Spleen (tissue), 7 donors: ENCODE measurements around the gene TIMP1.

Experiments
- CTCF ChIP-seq, 11 experiments: fragments of 200-600 bp in 7 of 11; fragments of 450-650 bp in 4 of 11; sonication (generic) in 4 of 11; IDR thresholded peaks in 8 of 11; conservative IDR thresholded peaks in 3 of 11; 1 replicate in 7 of 11; 2 replicates in 4 of 11; pipeline versions ENCODE4 v1.4.0 to v1.8.0; 2016 to 2021; ENCODE audit warnings: antibody characterized with exemption in 11 of 11, inconsistent platforms in 4 of 11, mild to moderate bottlenecking in 1 of 11
- POLR2A ChIP-seq, 3 donors: fragments of 450-650 bp; IDR thresholded peaks; one replicate each; pipeline ENCODE4 v1.5.1; 2017; ENCODE audit warnings: antibody characterized with exemption in 3 of 3, mild to moderate bottlenecking in 1 of 3
- donor health status: DM: no; HTN: no; CAD: no; lungs with moderate emphysema.
- donor health status: DM: no; HTN: no; CAD: no.
- donor health status: DM: no; HTN: no; CAD: no.

GRCh38 chrX:47623540-47624027 lies 41.3 kb downstream of the TIMP1 start:
- TF ChIP-seq CTCF (IDR thresholded peaks at IDR 0.05 in 8 of 11, conservative IDR thresholded peaks at IDR 0.05 in 3 of 11) (no peak), POLR2A (IDR thresholded peaks at IDR 0.05) (no peak)
